Pons (tissue), 1 donor: ENCODE measurements around the gene ZFP92.
"Not testable (repeated sequence)": the region's sequence is repeated elsewhere in the genome, so short reads cannot be mapped to it uniquely, and the experiment has no call there.

Source experiments
- DNase-seq: peaks from one replicate; pipeline ENCODE4 v3.0.0-alpha.2; 2016; ENCODE audit warnings: low spot score

ZFP92 gene, protein sequence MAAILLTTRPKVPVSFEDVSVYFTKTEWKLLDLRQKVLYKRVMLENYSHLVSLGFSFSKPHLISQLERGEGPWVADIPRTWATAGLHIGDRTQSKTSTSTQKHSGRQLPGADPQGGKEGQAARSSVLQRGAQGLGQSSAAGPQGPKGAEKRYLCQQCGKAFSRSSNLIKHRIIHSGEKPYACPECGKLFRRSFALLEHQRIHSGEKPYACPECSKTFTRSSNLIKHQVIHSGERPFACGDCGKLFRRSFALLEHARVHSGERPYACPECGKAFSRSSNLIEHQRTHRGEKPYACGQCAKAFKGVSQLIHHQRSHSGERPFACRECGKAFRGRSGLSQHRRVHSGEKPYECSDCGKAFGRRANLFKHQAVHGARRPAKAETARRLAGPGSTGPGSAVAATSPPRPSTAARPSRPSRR

DNA sequence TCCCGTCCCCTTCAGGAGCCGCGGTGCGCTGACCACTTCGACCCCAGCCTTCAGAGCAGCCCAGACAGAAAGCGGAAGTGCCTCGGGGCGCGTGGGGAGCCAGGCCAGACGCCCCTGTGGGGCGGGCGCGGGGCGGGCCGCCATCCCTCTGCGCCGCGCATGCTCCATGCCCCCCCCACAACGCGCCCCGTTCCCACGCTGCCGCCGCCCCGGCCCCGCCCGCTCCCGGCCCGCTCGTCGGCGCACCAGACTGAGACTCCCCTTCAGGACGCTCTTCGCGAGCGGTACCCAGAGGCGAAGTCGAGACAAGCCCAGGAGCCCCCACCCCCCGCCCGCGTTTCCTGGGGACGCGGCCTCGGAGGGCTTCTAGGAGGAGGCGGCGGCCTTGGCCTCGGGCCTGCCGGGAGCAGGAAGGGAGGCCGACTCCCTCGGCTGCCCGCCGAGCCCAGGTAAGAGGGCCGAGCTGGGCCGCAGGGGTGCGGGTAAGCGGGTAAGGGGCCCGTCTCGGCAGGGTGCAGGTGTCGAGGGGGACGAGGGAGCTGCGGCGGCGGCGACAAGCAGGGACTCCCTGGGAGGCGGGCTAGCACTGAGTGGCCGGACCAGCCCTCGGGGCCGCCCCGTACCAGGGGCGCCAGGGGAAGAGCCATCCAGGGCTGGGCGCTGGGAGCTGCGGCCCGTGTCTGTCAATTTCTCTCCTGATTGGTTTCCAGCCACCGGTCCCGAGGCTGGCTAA, at the start of gene ZFP92:
Gene ZFP92, plus strand, starts transcription at position 218 of the 733 bp plus-strand sequence. CDS start 6,851 bp downstream, outside the sequence.
- DNase-seq = no peak

DNA sequence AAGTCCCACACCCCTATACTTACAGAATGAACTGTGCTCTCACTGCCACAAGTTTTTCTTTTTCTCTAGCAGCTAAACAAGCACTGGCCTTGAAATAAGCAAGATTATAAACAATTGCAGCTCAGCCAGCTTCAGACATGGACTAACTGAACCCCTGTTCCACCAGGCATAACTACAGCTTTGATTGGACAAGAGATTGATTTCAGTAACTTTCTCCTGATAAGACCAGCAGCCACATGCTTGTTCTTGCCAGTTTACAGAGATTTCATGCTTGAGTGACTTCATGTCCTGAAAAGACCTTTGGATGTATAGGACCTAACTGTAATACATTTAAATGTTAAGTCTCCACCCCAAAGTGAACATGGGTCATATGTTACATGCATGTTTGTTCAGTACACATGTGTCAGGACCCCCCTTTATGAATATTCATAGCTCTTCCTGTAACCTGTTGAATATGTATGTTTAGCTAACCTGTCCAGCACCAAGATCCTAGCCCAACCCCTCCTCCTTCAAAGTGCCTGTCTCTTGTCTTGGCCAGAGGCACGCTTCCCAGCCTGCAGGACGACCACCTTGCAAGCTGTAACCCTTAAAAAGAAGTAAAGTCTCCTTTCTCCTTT, 49.4 kb upstream of the ZFP92 start:
- no peak for DNase-seq

DNA sequence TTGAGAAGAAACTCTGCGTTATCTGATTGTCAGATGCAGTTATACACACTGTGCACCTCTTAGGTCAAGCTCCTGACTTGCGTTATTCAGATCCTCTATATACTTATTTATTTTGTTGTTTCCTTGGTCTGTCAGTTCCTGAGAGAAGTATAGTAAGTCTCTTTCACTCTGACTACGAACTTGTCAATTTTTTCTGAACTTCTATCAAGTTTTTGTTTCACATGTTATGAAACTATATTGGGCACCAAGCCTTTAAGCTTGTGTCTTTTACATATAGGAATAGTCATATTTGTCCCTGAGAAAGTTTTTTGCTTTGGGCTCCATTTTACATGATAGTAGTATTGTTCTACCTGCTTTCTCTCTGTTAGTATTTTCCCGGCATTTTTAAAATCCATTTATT, 45.6 kb upstream of the ZFP92 start:
- no peak for DNase-seq

DNA sequence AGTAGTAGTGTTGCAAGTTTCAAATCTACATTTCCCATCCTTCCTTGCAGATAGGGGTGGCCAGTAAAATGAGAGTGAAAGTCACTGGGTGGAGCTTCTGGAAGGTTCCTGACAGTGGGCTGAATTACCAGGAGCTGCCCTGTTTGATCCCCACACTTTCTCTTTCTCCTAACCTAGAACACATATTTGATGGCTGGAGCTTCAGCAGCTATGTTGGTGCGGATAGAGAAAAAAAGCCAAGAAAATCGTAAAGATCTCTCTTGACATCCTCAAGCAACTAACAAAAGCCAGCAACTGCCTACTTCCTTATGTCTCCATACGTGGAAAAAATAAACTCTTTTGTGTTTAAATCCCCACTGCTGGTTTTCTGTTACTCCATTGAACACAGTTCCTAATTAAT, 45.2 kb upstream of the ZFP92 start:
- no peak for DNase-seq

DNA sequence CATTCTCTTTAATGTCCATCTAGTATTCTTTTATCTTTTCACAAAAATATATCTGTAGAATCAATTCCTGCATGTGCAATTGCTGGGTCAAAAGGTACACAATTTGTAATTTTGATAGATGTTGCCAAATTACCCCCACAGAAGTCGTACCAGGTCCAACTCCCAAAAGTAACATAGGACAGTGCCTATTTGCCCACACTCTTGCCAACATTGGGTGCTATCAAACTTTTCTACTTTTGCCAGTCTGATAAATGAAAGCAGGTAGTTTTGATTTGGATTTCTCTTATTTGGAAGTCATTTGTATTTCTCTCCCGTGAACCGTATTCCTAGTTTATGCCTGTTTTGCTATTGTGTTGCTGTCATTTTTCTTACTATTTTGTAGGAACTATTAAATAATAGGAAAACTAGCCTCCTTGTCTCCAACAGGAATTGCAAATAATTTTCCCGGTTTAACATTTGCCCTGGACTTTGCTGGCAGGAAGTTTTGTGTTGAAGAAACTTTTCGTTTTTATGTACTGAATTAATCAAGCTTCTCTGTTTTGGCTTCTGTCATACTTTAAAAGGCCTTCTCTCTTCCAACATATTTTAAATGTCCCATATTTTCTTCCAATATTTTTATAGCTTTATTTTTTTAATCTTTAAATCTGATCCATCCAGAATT, 44.3 kb upstream of the ZFP92 start:
- DNase-seq = no peak

DNA sequence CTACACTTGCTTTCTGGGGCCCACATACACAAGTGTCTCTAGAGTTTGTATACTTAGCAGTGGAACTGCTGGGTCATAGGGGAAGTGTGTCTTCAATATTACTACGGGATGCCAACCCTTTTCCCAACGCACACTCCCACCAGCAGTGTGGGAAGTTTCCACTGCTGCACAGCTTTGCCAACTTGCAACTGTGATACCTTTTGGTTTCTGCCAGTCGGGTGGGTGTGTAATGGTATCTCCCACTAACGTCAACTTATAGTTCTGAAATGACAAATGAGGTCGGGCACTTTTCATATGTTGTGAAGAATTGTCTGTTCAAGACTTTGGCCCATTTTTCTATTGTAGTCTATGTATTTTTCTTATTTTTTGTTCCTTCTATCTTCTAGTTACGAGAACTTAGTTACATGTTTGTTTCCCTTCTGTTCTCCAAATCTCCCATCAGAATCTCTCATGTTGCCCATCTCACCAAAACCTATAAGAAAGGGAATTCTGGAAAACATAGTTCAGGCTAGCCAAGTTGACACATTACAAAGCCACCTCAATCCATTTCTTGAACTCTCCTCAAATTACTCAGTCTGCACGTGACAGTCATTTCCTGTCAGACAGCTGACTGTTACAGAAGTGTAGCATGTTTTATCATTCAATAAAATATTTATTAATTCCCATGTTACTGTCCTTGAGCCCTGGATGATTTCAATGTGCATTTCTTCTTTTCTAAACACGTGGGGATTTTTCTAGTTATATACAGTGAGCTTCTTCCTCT, 40.8 kb upstream of the ZFP92 start:
- no peak for DNase-seq

DNA sequence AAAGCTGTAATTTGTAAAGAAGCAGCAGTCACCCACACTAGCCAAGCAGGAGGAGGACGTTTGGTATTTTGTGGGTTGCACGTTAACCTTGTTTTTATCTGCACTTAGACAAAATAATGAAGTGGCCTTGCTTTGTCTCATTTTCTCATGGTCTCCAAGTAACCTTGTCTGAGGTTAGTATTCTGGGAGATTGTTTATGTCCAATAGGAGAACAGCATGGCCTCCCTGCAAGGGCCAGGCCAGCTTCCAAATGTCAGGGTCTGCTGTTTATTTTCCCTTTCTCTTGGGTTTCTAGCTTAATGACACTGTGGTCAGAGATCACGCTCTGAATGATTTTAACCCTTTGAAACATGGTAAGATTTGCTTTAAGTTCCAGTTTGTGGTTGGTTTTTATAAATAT, 40.0 kb upstream of the ZFP92 start:
- no peak for DNase-seq

DNA sequence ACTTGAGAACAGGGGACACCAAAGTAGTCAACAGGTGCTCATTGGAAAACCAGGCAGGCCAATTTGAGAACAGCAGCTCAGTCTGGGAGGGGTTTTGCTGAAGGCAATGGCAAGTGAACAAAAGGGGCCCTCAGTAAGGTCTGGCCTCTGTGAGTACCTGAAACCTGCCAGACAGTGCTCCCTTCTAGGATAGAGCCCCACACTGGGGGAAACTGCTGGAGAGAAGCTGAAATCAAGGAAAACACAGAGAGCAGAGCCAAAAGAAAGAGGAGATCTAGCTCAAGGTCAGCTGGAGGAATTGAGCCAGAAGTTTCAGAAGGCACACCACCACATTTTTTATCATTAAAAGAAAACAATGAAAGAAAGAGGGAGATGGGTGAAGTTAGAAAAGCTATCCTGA, 38.3 kb upstream of the ZFP92 start:
- no peak for DNase-seq

DNA sequence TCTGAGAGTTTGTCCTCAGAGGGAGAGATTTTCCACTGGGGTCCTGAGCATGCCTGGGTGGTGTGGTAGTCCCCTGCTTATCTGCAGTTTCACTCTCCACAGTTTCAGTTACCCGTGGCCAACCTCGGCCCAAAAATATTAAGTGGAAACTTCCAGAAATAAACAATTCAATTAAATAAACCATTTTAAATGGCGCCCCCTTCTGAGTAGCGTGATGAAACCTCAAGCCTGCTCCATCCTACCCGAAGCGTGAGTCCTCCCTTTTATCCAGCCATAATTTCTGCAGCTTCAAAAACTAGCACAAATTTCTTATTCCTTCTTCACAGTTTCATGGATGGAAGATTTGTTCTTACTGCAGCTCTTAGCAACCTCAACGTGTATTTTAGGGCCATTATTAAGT, 36.8 kb upstream of the ZFP92 start:
- no peak for DNase-seq

DNA sequence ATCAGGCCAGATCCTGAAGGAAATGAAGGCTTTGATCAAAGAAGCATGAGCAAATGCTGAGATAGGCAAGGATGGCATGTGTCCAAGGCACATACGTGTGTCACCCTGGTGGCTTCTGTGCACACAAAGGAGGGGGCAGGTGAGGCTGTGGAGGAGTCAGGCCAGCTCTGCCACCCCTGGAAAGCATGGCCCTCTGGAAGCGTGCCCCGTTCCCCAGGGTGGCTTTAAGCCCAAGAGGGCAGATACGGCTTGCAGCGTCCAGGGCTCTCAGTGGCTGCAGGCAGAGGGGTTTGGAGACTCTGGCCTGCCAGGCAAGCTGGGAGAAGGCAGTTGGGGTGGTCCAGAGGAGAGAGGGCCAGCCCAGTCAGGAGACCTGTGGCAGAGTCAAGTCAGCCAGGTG, 35.7 kb upstream of the ZFP92 start:
- no peak for DNase-seq

DNA sequence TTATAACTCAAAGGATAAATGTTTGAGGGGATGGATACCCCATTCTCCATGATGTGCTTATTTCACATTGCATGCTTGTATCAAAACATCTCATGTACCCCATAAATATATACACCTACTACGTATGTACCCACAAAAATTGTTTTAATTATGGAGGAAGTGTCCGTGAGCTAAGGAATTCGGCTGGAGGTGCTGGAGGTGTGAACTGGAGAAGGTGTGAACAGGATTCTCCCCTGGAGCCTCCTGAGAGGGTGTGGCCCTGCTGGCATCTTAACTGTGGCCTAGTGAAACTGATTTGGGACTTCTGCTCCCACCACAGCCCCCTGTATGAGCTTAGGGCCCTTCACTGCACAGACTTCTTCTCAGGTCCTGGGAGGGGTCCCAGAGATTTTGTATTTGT, 33.5 kb upstream of the ZFP92 start:
- no peak for DNase-seq

DNA sequence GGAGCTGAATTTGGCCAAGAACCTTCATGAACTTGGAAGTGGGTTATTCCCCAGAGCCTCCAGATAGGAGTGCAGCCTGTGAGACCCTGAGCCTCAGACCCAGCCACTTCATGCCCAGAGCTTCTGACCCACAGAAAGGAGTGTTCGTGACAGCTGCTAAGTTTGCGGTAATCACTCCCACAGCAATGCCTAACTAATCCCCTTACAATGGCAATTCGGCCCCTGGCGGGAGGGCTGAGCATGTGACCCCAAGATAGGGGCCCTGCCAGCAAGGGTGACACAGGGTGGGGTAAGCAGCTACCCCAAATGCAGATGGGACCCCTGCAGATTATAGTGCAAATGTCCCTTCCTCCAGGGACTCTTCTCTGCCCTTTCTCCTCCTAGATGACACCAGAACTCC, 32.7 kb upstream of the ZFP92 start:
- no peak for DNase-seq

DNA sequence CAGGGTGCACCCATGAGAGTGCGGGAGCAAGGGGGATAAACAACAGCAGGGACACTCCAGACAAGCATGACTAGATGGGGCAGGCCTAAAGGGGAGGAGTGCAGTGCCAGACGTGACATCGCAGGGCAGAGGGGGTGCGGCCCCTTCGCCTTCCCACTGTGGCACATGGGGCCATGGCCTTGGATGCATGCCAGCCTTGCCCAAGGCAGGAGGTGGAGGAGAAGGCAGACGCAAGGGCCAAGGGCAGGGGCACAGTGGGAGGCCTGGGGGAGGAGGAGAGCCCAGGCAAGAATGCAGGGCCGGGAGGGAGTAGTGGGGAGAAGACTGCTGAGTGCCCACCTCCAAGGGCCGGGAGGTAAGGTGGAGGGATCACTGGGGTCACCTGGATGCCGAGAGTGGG, 31.8 kb upstream of the ZFP92 start:
- no peak for DNase-seq

DNA sequence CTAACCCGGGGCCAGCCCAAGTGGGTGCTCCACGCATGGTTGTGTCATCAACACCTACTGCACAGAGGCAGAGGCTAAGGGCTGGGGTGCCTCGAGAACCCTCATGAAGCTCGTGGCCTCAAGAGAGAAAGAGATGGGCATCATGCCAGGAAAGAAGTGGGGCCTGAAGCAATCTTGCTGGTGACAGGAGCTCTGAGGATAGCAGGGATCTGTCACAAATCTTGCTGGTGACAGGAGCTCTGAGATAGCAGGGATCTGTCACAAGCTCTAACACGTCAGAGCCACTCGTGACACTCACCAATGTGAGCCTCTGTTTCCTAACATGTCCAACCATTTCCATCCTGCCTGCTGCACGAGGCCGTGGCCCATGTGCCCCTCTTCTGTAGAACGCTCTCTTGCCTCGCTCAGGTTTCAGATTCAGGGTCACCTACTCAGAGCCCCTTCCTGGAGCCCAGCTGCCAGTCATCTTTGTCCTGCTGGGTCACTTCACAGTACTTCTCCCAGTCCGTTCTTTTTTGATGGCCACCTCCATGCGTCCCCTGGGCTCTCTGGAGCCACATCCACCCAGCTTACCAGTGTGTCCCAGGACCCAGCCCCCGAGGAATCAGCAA, 31.2 kb upstream of the ZFP92 start:
- no peak for DNase-seq

DNA sequence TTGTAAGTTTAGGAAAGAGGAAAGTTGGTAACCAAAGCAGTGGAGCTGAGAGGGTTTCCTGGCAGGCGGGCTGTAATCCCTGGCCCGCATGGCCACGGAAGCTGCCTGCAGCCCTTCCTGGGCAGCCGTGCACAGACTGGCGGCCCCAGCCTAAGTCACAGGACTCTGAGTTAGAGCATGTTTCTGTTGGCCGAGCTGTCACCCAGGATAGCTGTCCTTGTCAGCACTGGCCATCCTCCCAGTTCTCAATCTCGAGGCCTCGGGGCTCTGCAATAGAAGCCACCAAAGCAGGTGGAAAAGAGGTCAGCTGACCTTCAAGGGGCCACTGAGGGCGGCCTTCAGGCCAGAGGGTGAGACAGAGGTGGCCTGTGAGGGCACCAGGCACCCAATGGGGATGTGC, 30.6 kb upstream of the ZFP92 start:
- no peak for DNase-seq

DNA sequence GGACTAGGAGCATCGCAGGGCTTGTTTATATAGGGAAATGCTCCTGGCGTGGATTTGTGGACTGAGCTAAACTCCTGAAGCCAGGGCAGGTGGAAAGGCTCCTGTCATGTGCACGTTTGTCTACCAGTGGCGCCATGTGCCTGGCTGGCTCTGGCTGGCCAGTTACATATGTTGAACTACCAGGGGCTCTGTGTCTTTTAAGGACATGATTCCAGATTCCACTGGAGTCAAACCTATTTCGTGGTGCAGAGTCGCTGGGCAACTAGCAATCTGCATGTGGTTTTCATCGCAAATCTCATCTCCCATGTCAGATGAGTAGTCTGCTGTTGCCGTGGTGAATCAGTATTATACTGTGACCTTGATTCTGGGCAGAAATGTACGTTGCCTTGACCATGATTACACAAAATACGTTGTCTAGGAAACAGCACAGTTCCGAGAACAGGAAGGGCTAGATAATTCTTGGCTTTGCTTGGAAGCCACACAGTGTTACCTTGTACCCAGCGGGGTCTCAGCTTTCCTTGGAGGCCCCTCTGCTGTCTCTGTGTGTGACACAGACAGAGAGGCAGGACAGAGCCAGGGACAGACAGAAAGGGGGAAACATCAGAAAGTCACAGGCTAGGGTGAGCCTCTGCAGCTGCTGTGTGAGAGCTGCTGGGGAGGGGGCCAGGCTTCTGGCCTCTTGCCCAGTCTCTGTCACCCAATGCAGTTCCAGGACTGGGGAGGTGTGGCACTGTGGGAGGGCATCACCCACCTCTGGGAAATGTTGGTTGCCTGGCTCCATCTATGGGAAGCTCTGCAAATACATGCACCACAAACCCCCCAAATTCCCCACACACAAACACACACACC, 29.4 kb upstream of the ZFP92 start:
- DNase-seq = peak; percentile 5

DNA sequence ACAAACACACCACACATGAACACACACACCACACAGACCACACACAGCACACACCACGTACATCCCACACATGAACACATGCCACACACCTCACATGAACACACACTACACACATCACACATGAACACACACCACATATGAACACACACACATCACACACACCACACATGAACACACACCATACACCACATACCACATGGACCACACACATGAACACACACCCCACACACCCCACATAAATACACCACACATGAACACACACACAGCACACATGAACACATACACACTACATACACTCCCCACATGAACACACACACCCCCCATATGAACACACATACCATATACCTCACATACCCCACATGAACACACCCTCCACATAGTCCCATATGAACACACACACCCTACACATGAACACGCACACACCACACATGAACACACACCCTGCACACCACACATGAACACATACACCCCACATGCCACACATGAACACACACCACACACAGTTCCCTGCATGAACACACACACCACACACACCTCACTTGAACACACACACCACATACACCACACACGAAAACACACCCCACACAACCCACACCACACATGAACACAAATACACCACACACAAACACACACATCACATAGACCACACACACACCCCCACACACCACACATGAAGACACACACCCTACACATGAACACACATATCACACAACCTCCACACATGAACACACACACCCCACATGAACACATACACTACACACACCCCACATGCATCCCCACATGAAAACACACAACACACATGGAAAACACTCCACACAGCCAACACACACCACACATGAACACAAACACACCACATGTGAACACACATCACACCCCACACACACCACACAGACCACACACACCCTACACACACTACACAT, 28.4 kb upstream of the ZFP92 start:
- no peak for DNase-seq

DNA sequence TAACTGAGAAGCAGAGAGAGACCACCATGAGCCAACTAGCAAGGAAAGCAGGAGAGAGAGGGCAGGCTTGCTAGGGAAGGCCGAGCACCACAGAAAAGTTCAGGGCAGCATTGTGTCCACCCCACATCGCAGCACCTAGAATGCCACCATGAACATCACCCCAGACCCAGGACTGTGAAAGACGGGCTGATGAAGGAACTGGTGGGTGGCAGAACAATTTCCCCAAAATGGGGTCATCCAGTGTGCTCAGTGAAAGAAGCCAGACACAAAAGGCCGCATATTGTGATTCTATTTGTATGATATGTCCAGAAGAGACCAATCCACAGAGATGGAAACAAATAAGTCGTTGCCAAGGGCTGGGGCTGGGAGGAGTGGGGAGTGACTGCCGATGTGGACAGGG, 26.9 kb upstream of the ZFP92 start:
- DNase-seq = no peak

DNA sequence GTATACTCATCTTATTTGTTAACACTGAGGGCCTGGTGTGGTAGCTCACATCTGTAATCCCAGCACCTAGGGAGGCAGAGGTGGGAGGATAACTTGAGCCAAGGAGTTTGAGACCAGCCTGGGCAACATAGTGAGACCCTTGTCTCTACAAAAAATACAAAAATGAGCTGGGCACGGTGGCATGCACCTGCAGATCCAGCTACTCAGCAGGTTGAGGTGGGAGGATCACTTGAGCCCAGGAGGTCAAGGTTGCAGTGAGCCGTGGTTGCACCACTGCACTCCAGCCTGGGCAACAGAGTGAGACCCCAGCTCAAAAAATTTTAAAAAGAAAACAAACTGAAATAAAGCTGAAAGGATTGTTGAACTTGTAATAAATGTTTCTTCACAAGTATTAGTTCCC, 26.3 kb upstream of the ZFP92 start:
- DNase-seq = not testable (repeated sequence)
